HepG2 (cell line): Measurements from ENCODE around the gene GCN1. TPM values are rescaled to one million over a fixed set of nuclear protein-coding genes. Genes with fewer than 3 reads are reported as not detected.
A peak's percentile ranks its signal among the peaks of the same experiment; 100 is the strongest.

Experiments
- ARID4A ChIP-seq: sonication (generic); formaldehyde crosslinking; IDR thresholded peaks from 2 replicates; pipeline ENCODE4 v1.5.0; 2020; ENCODE audit warnings: mild to moderate bottlenecking, missing genetic modification reagents, borderline replicate concordance
- ATF7 ChIP-seq, 2 experiments: fragments of 450-650 bp in 1 of 2; sonication (generic) in 1 of 2; formaldehyde crosslinking in 1 of 2; IDR thresholded peaks; 2 replicates each; pipeline versions ENCODE4 v1.4.0 to v1.6.1; 2016 to 2020; ENCODE audit warnings: antibody characterized with exemption in 1 of 2, mild to moderate bottlenecking in 1 of 2, missing genetic modification reagents in 1 of 2
- HINFP ChIP-seq: sonication (generic); formaldehyde crosslinking; IDR thresholded peaks from 2 replicates; pipeline ENCODE4 v1.4.0; 2020; ENCODE audit warnings: low read depth, mild to moderate bottlenecking, missing genetic modification reagents
- HNF4A ChIP-seq: sonication (generic); formaldehyde crosslinking; IDR thresholded peaks from 2 replicates; pipeline ENCODE4 v1.4.0; 2020; ENCODE audit warnings: missing genetic modification reagents
- JDP2 ChIP-seq: sonication (generic); formaldehyde crosslinking; IDR thresholded peaks from 2 replicates; pipeline ENCODE4 v1.8.1; 2022; ENCODE audit warnings: missing genetic modification reagents, borderline replicate concordance
- PHF20 ChIP-seq: sonication (generic); formaldehyde crosslinking; IDR thresholded peaks from 2 replicates; pipeline ENCODE4 v1.5.0; 2020; ENCODE audit warnings: mild to moderate bottlenecking, missing genetic modification reagents
- TOE1 ChIP-seq: sonication (generic); formaldehyde crosslinking; IDR thresholded peaks from 2 replicates; pipeline ENCODE4 v1.4.0; 2020; ENCODE audit warnings: mild to moderate bottlenecking, missing genetic modification reagents
- WIZ ChIP-seq: sonication (generic); formaldehyde crosslinking; IDR thresholded peaks from 2 replicates; pipeline ENCODE4 v1.5.1; 2020; ENCODE audit warnings: mild to moderate bottlenecking, missing genetic modification reagents
- ZBTB38 ChIP-seq: sonication (generic); formaldehyde crosslinking; IDR thresholded peaks from 2 replicates; pipeline ENCODE4 v1.5.1; 2020; ENCODE audit warnings: mild to moderate bottlenecking, missing genetic modification reagents
- ZBTB4 ChIP-seq: sonication (generic); formaldehyde crosslinking; IDR thresholded peaks from 2 replicates; pipeline ENCODE4 v1.4.0; 2020; ENCODE audit warnings: missing genetic modification reagents, mild to moderate bottlenecking, borderline replicate concordance
- ZNF274 ChIP-seq: sonication (generic); formaldehyde crosslinking; IDR thresholded peaks from 2 replicates; pipeline ENCODE4 v1.5.1; 2020; ENCODE audit warnings: mild to moderate bottlenecking, missing genetic modification reagents
- ZNF333 ChIP-seq: sonication (generic); formaldehyde crosslinking; IDR thresholded peaks from 2 replicates; pipeline ENCODE4 v1.4.0; 2020; ENCODE audit warnings: mild to moderate bottlenecking, missing genetic modification reagents, borderline replicate concordance
- ZNF468 ChIP-seq: sonication (generic); formaldehyde crosslinking; IDR thresholded peaks from 2 replicates; pipeline ENCODE4 v1.8.0; 2022; ENCODE audit warnings: mild to moderate bottlenecking, moderate library complexity, missing genetic modification reagents
- ZNF564 ChIP-seq: sonication (generic); formaldehyde crosslinking; IDR thresholded peaks from 2 replicates; pipeline ENCODE4 v1.8.1; 2023; ENCODE audit warnings: mild to moderate bottlenecking, missing genetic modification reagents
- ZNF567 ChIP-seq: sonication (generic); formaldehyde crosslinking; IDR thresholded peaks from 2 replicates; pipeline ENCODE4 v1.8.1; 2023; ENCODE audit warnings: mild to moderate bottlenecking, missing genetic modification reagents, borderline replicate concordance
- ZNF644 ChIP-seq: IDR thresholded peaks from 2 replicates; pipeline ENCODE4 v1.6.1; 2016; ENCODE audit warnings: low read depth
- polyA plus RNA-seq, 8 experiments: library from polyadenylated mRNA; depleted of rRNA in 3 of 8; stranded (reverse) in 7 of 8; unstranded in 1 of 8; fragments of >200 nt; fragmentation: Illumina TruSeq in 4 of 8; extraction: Trizol in 4 of 8; gene quantifications; 2 replicates each; pipeline versions ENCODE4 v1.2.1 to v1.2.3, GENCODE V29; 2011 to 2016; ENCODE audit warnings: low read depth in 4 of 8, missing spikeins in 1 of 8, mixed read lengths in 1 of 8; ENCODE audit not compliant: insufficient read depth in 1 of 8
- total RNA-seq, 5 experiments: library from RNA; depleted of rRNA; stranded (reverse); fragments of >200 nt; fragmentation: Illumina TruSeq; extraction: Trizol; gene quantifications; 2 replicates each; pipeline ENCODE4 v1.2.3, GENCODE V29; 2016; ENCODE audit warnings: low read depth in 1 of 5

The GCN1 gene
- total and polyA plus RNA-seq, 2 of the 13 experiments (the other 11 are each of a cell fraction or from before 2014, with no cell fraction given), result 58.2 to 83.0 TPM

- TF ChIP-seq ZBTB4 (CRISPR knock-in tag) (no peak), ZNF567 (CRISPR knock-in tag) (no peak), ATF7 (IDR thresholded peaks at IDR 0.05) (no peak), ATF7 (CRISPR knock-in tag; IDR thresholded peaks at IDR 0.05) (no peak), WIZ (CRISPR knock-in tag) (peak; percentile 88), TOE1 (CRISPR knock-in tag) (no peak; the same call in 1 of the 2 replicates), HINFP (CRISPR knock-in tag) (peak; percentile 67; the same call in 1 of the 2 replicates), ARID4A (CRISPR knock-in tag) (peak; percentile 93), ZNF644 (CRISPR knock-in tag) (no peak), ZNF274 (peak; percentile 95), ZNF468 (0 out of 2 replicates have a peak, but pooled peaks have one; percentile 58), JDP2 (CRISPR knock-in tag) (no peak; the same call in 1 of the 2 replicates), ZNF333 (CRISPR knock-in tag) (no peak), HNF4A (CRISPR knock-in tag) (peak; percentile 28; the same call in 1 of the 2 replicates), PHF20 (0 out of 2 replicates have a peak, but pooled peaks have one; percentile 42), ZBTB38 (CRISPR knock-in tag) (peak; percentile 85; the same call in 1 of the 2 replicates), ZNF564 (CRISPR knock-in tag) (0 out of 2 replicates have a peak, but pooled peaks have one; percentile 54)
These were observed 77.5 kb downstream of the GCN1 start (continued) for GRCh38 chr12:120116792-120117651.
